SK-N-SH (cell line): Measurements from ENCODE around the gene STXBP1. TPM values are rescaled to one million over a fixed set of nuclear protein-coding genes. Genes with fewer than 3 reads are reported as not detected.

Experiments
- CTCF ChIA-PET: fragments of 300-600, 350-600 bp; formaldehyde crosslinking; extraction: SDS; loops from one replicate; lab custom pipeline; 2021; lab: Yijun Ruan, JAX
- POLR2A ChIA-PET: fragments of 350-600 bp; sonication (Branson Sonifier 250); formaldehyde crosslinking; extraction: SDS; loops from one replicate; lab custom pipeline; 2020; ENCODE audit warnings: antibody characterized with exemption, inconsistent platforms; lab: Yijun Ruan, JAX
- DNase-seq: peaks from one replicate; pipeline ENCODE4 v3.0.0; 2012
- H2AFZ ChIP-seq: fragments of 200-600 bp; sonication (generic); 2 replicates; pipeline ENCODE4 v1.8.1; 2016; ENCODE audit warnings: antibody characterized with exemption, mild to moderate bottlenecking, low read depth
- H3F3A ChIP-seq: fragments of 200-600 bp; sonication (generic); replicated peaks from 2 replicates; pipeline ENCODE3; 2016; ENCODE audit warnings: antibody characterized with exemption, mild to moderate bottlenecking; ENCODE audit not compliant: insufficient read depth
- H3K27ac ChIP-seq, 2 experiments: fragments of 200-500 bp in 1 of 2; fragments of 200-600 bp in 1 of 2; sonication (Bioruptor generic) in 1 of 2; sonication (generic), shearing (Covaris generic) in 1 of 2; 2 replicates each; pipeline versions ENCODE4 v1.5.1 to v1.6.1; 2014 to 2016; ENCODE audit warnings: low read depth in 2 of 2, inconsistent platforms in 1 of 2, low read length in 1 of 2, mild to moderate bottlenecking in 1 of 2, mixed read lengths in 1 of 2
- H3K27me3 ChIP-seq: fragments of 200-600 bp; sonication (generic), shearing (Covaris generic); 2 replicates; pipeline ENCODE4 v1.6.1; 2016; ENCODE audit warnings: mixed run types; ENCODE audit not compliant: insufficient read depth
- H3K36me3 ChIP-seq, 2 experiments: fragments of 200-500 bp in 1 of 2; fragments of 200-600 bp in 1 of 2; sonication (Bioruptor generic) in 1 of 2; sonication (generic) in 1 of 2; replicated peaks in 1 of 2; 2 replicates each; pipeline versions ENCODE3 to v1.5.1; 2014 to 2016; ENCODE audit warnings: low read length in 1 of 2, mild to moderate bottlenecking in 1 of 2; ENCODE audit not compliant: insufficient read depth in 2 of 2, control insufficient read depth in 1 of 2
- H3K4me1 ChIP-seq, 2 experiments: fragments of 200-500 bp in 1 of 2; fragments of 200-600 bp in 1 of 2; sonication (Bioruptor generic) in 1 of 2; sonication (generic), shearing (Covaris generic) in 1 of 2; 2 replicates each; pipeline versions ENCODE4 v1.5.1 to v1.6.1; 2014 to 2016; ENCODE audit warnings: low read depth in 1 of 2, low read length in 1 of 2, mixed run types in 1 of 2; ENCODE audit not compliant: insufficient read depth in 2 of 2, control insufficient read depth in 1 of 2
- H3K4me2 ChIP-seq: fragments of 200-600 bp; sonication (generic), shearing (Covaris generic); 2 replicates; pipeline ENCODE4 v1.6.1; 2017; ENCODE audit warnings: mixed run types
- H3K4me3 ChIP-seq, 2 experiments: fragments of 200-500 bp in 1 of 2; fragments of 200-600 bp in 1 of 2; sonication (Bioruptor generic) in 1 of 2; sonication (generic), shearing (Covaris generic) in 1 of 2; 2 replicates each; pipeline versions ENCODE4 v1.5.1 to v1.8.1; 2014 to 2016; ENCODE audit warnings: low read depth in 2 of 2, inconsistent platforms in 1 of 2, low read length in 1 of 2, mild to moderate bottlenecking in 1 of 2, mixed read lengths in 1 of 2, moderate library complexity in 1 of 2
- H3K79me2 ChIP-seq: fragments of 200-600 bp; sonication (generic); 2 replicates; pipeline ENCODE4 v1.8.1; 2017; ENCODE audit warnings: mild to moderate bottlenecking; ENCODE audit not compliant: insufficient read depth
- H3K9ac ChIP-seq: fragments of 200-600 bp; sonication (generic); 2 replicates; pipeline ENCODE4 v1.6.1; 2017; ENCODE audit warnings: mixed run types
- H3K9me2 ChIP-seq: fragments of 200-600 bp; sonication (generic); 2 replicates; pipeline ENCODE4 v1.6.1; 2017; ENCODE audit warnings: mixed run types
- H3K9me3 ChIP-seq: fragments of 200-600 bp; sonication (generic); 2 replicates; pipeline ENCODE4 v1.6.1; 2017; ENCODE audit warnings: mixed run types, mild to moderate bottlenecking, moderate library complexity
- H4K20me1 ChIP-seq: fragments of 200-600 bp; sonication (generic); 2 replicates; pipeline ENCODE4 v1.6.1; 2017; ENCODE audit warnings: mild to moderate bottlenecking, mixed run types; ENCODE audit not compliant: insufficient read depth
- CHD2 ChIP-seq: fragments of 150-350 bp; IDR thresholded peaks from 2 replicates; pipeline ENCODE4 v1.6.1; 2018; ENCODE audit warnings: low read length; ENCODE audit not compliant: partially characterized antibody
- ELF1 ChIP-seq: IDR thresholded peaks from 2 replicates; pipeline ENCODE4 v1.4.0; 2012
- GATA2 ChIP-seq: sonication (generic); formaldehyde crosslinking; IDR thresholded peaks from 2 replicates; pipeline ENCODE4 v1.5.0; 2020; ENCODE audit warnings: mild to moderate bottlenecking, missing genetic modification reagents
- JUND ChIP-seq: IDR thresholded peaks from 2 replicates; pipeline ENCODE4 v1.4.0; 2012
- MEF2A ChIP-seq: IDR thresholded peaks from 2 replicates; pipeline ENCODE4 v1.4.0; 2012; ENCODE audit warnings: low read depth, borderline replicate concordance
- MXI1 ChIP-seq: IDR thresholded peaks from 2 replicates; pipeline ENCODE4 v1.6.1; 2012; ENCODE audit warnings: mild to moderate bottlenecking, low read depth, low read length, improper control_type of control experiment
- NFIC ChIP-seq: IDR thresholded peaks from 2 replicates; pipeline ENCODE4 v1.4.0; 2012; ENCODE audit warnings: borderline replicate concordance
- RAD21 ChIP-seq: IDR thresholded peaks from 2 replicates; pipeline ENCODE4 v1.6.1; 2012; ENCODE audit warnings: mild to moderate bottlenecking, low read length
- RCOR1 ChIP-seq: fragments of 150-350 bp; IDR thresholded peaks from 2 replicates; pipeline ENCODE4 v1.6.1; 2017; ENCODE audit warnings: antibody characterized with exemption, low read length
- SMC3 ChIP-seq: IDR thresholded peaks from 2 replicates; pipeline ENCODE4 v1.6.1; 2012; ENCODE audit warnings: low read depth, low read length, improper control_type of control experiment
- WGBS: methylation state at CpG from one replicate; pipeline ENCODE4 v1.1.6; 2017; ENCODE audit warnings: low lambda C conversion rate; 5-methylcytosine and 5-hydroxymethylcytosine counted together
- polyA plus RNA-seq, 3 experiments: library from polyadenylated mRNA; depleted of rRNA; stranded (reverse); fragments of >200 nt; gene quantifications; 2 replicates each; pipeline ENCODE4 v1.2.3, GENCODE V29; 2012
- TF ChIP-seq, protein P1 (sequence below): IDR thresholded peaks from 2 replicates; pipeline ENCODE4; 2012
- TF ChIP-seq, protein P2 (sequence below): IDR thresholded peaks from 2 replicates; pipeline ENCODE4 v1.6.1; 2012; ENCODE audit warnings: mild to moderate bottlenecking, low read depth, low read length, moderate library complexity
- TF ChIP-seq, protein P3 (sequence below): fragments of 200-600 bp; sonication (generic); IDR thresholded peaks from 2 replicates; pipeline ENCODE4 v1.6.1; 2017; ENCODE audit warnings: antibody characterized with exemption, mild to moderate bottlenecking, moderate library complexity
- TF ChIP-seq, protein P4 (sequence below): IDR thresholded peaks from 2 replicates; pipeline ENCODE4 v1.4.0; 2012; ENCODE audit warnings: low read depth, borderline replicate concordance
- TF ChIP-seq, protein P5 (sequence below): IDR thresholded peaks from 2 replicates; pipeline ENCODE4 v1.4.0; 2012; ENCODE audit warnings: low read depth, borderline replicate concordance

Gene STXBP1
- polyA plus RNA-seq, 1 of the 3 experiments (the other 2 are of a cell fraction): 44.3 TPM

DNA sequence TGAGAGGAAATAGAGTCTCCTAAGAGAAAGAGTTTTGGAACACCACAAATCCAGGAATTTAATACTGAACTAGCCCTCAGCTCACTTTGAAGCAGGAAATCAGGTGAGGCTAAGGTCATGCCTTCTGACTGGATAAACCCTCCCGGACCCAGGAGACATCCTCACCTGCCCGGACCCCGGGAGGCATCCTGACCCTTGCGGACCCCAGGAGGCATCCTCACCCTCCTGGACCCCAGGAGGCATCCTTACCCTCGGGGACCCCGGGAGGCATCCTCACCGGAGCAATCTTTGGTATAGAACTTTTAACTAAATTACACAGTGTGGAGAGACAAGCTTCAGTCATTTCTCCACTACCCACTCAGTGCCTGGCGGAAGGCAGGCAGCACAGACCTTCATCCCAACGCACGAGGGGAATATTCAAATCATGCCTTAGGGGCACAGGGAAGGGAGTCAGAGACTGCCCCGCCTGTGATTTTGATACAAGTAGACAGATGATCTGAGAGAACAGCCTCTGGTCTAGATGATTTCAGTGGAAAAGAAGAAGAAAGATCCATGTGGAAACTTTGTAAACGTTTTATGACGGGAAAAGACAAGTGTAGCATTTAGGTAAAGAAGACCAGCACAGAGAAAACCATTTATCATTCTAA, 21.3 kb downstream of the STXBP1 start:
- Histone ChIP-seq H3K27ac (no peak overlapping the region), H3K4me1 (peaks cover 12% of the 10 kb centered on the region in 2 experiments; a peak in 2 of 4 replicates), H3K4me2 (no peak overlapping the region), H3K36me3 (no peaks in the 10 kb centered on the region), H3K79me2 (peaks cover 16% of the 10 kb centered on the region; the same call in 1 of the 2 replicates), H2AFZ (no peak overlapping the region), H3K9me2 (no peaks in the 10 kb centered on the region), H3K27me3 (no peaks in the 10 kb centered on the region), H3K9ac (no peak overlapping the region), H3K9me3 (no peaks in the 10 kb centered on the region), H3K4me3 (no peak overlapping the region), H4K20me1 (peaks cover 4% of the 10 kb centered on the region), H3F3A (peaks cover 5% of the 10 kb centered on the region)
- ChIA-PET CTCF (interaction anchor here (1.1 to 1.5 kb wide), 3 partner anchors 16 to 102 kb away, joined by 3 to 6 read pairs (median 5); partner anchors contain the start of gene TOR2A), POLR2A (interaction anchor here (0.6 to 1.4 kb wide), 2 partner anchors 22 to 297 kb away, joined by 3 to 5 read pairs; partner anchors contain the start of gene STXBP1)
- WGBS: 85% methylated on average over 12 of the region's 13 CpGs
- no peak for DNase-seq
- TF ChIP-seq MXI1 (no peak), SMC3 (no peak), CHD2 (no peak), GATA2 (CRISPR knock-in tag) (no peak), RAD21 (no peak), RCOR1 (no peak), MEF2A (no peak), JUND (no peak), NFIC (no peak), ELF1 (no peak)
- TF ChIP-seq, protein P1, sequence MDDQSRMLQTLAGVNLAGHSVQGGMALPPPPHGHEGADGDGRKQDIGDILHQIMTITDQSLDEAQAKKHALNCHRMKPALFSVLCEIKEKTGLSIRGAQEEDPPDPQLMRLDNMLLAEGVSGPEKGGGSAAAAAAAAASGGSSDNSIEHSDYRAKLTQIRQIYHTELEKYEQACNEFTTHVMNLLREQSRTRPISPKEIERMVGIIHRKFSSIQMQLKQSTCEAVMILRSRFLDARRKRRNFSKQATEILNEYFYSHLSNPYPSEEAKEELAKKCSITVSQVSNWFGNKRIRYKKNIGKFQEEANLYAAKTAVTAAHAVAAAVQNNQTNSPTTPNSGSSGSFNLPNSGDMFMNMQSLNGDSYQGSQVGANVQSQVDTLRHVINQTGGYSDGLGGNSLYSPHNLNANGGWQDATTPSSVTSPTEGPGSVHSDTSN: no peak
- TF ChIP-seq, protein P2, sequence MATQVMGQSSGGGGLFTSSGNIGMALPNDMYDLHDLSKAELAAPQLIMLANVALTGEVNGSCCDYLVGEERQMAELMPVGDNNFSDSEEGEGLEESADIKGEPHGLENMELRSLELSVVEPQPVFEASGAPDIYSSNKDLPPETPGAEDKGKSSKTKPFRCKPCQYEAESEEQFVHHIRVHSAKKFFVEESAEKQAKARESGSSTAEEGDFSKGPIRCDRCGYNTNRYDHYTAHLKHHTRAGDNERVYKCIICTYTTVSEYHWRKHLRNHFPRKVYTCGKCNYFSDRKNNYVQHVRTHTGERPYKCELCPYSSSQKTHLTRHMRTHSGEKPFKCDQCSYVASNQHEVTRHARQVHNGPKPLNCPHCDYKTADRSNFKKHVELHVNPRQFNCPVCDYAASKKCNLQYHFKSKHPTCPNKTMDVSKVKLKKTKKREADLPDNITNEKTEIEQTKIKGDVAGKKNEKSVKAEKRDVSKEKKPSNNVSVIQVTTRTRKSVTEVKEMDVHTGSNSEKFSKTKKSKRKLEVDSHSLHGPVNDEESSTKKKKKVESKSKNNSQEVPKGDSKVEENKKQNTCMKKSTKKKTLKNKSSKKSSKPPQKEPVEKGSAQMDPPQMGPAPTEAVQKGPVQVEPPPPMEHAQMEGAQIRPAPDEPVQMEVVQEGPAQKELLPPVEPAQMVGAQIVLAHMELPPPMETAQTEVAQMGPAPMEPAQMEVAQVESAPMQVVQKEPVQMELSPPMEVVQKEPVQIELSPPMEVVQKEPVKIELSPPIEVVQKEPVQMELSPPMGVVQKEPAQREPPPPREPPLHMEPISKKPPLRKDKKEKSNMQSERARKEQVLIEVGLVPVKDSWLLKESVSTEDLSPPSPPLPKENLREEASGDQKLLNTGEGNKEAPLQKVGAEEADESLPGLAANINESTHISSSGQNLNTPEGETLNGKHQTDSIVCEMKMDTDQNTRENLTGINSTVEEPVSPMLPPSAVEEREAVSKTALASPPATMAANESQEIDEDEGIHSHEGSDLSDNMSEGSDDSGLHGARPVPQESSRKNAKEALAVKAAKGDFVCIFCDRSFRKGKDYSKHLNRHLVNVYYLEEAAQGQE: no peak
- TF ChIP-seq, protein P3, sequence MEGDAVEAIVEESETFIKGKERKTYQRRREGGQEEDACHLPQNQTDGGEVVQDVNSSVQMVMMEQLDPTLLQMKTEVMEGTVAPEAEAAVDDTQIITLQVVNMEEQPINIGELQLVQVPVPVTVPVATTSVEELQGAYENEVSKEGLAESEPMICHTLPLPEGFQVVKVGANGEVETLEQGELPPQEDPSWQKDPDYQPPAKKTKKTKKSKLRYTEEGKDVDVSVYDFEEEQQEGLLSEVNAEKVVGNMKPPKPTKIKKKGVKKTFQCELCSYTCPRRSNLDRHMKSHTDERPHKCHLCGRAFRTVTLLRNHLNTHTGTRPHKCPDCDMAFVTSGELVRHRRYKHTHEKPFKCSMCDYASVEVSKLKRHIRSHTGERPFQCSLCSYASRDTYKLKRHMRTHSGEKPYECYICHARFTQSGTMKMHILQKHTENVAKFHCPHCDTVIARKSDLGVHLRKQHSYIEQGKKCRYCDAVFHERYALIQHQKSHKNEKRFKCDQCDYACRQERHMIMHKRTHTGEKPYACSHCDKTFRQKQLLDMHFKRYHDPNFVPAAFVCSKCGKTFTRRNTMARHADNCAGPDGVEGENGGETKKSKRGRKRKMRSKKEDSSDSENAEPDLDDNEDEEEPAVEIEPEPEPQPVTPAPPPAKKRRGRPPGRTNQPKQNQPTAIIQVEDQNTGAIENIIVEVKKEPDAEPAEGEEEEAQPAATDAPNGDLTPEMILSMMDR: no peak
- TF ChIP-seq, protein P4, sequence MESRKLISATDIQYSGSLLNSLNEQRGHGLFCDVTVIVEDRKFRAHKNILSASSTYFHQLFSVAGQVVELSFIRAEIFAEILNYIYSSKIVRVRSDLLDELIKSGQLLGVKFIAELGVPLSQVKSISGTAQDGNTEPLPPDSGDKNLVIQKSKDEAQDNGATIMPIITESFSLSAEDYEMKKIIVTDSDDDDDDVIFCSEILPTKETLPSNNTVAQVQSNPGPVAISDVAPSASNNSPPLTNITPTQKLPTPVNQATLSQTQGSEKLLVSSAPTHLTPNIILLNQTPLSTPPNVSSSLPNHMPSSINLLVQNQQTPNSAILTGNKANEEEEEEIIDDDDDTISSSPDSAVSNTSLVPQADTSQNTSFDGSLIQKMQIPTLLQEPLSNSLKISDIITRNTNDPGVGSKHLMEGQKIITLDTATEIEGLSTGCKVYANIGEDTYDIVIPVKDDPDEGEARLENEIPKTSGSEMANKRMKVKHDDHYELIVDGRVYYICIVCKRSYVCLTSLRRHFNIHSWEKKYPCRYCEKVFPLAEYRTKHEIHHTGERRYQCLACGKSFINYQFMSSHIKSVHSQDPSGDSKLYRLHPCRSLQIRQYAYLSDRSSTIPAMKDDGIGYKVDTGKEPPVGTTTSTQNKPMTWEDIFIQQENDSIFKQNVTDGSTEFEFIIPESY: no peak
- TF ChIP-seq, protein P5, sequence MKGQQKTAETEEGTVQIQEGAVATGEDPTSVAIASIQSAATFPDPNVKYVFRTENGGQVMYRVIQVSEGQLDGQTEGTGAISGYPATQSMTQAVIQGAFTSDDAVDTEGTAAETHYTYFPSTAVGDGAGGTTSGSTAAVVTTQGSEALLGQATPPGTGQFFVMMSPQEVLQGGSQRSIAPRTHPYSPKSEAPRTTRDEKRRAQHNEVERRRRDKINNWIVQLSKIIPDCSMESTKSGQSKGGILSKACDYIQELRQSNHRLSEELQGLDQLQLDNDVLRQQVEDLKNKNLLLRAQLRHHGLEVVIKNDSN: no peak
